HCT116 (cell line): Measurements from ENCODE around the gene DEFB123.

Experiments
- EGR1 ChIP-seq: IDR thresholded peaks from 2 replicates; pipeline ENCODE4 v1.6.1; 2012; ENCODE audit warnings: low read depth
- SP1 ChIP-seq: IDR thresholded peaks from 2 replicates; pipeline ENCODE4 v1.6.1; 2012; ENCODE audit warnings: low read depth
- TF ChIP-seq, protein P1 (sequence below), 3 experiments: fragments of 200-600 bp in 1 of 3; sonication (generic) in 1 of 3; IDR thresholded peaks in 2 of 3; conservative IDR thresholded peaks in 1 of 3; 2 replicates each; pipeline ENCODE4 v1.5.1; 2012 to 2017; ENCODE audit warnings: low read depth in 2 of 3, low read length in 2 of 3, antibody characterized with exemption in 1 of 3, borderline replicate concordance in 1 of 3, control low read depth in 1 of 3, mild to moderate bottlenecking in 1 of 3, mixed read lengths in 1 of 3, mixed run types in 1 of 3, moderate library complexity in 1 of 3; ENCODE audit not compliant: insufficient read depth in 1 of 3

DNA sequence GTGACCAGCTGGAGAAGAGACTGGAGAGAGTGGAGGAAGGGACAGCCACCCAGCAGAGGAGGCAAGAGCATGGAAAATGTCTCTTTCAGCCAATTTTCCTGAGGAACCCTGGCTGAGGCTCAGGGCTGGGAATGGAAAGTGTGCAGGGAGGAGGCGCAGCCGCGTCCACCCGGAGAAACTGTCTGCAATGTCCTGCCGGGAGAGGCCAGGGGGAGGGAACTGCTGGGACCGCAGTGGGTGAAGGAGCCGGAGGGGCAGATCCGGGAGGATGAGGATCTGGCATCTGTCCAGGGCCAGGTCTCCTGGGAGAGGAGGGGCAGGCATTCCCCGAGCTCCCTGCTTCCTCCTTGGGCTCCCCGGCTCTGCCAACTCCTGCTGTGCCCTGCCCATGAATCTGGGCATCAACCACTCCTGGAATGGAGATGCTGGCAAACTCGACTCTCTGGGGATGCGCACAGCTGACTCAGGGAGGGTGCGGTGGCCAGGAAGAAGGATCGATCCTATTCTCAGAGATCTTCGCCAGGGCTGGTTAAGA is 56.4 kb downstream of the DEFB123 start:
- TF ChIP-seq, protein P1, sequence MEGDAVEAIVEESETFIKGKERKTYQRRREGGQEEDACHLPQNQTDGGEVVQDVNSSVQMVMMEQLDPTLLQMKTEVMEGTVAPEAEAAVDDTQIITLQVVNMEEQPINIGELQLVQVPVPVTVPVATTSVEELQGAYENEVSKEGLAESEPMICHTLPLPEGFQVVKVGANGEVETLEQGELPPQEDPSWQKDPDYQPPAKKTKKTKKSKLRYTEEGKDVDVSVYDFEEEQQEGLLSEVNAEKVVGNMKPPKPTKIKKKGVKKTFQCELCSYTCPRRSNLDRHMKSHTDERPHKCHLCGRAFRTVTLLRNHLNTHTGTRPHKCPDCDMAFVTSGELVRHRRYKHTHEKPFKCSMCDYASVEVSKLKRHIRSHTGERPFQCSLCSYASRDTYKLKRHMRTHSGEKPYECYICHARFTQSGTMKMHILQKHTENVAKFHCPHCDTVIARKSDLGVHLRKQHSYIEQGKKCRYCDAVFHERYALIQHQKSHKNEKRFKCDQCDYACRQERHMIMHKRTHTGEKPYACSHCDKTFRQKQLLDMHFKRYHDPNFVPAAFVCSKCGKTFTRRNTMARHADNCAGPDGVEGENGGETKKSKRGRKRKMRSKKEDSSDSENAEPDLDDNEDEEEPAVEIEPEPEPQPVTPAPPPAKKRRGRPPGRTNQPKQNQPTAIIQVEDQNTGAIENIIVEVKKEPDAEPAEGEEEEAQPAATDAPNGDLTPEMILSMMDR (IDR thresholded peaks at IDR 0.05 in 2 of 3, conservative IDR thresholded peaks at IDR 0.05 in 1 of 3; ENCODE audit: borderline replicate concordance in 1 of 3, insufficient read depth in 1 of 3, low read depth in 2 of 3, low read length in 2 of 3), result no peak
- TF ChIP-seq EGR1, result no peak
- TF ChIP-seq SP1, result no peak
